Activated CD8-positive, alpha-beta T cell treated with anti-CD3 and anti-CD28 coated beads, Interleukin-2, amount 10 ng/mL, durations not matched to agents 7 days and 5 days (primary cell): Measurements from ENCODE around the gene ERCC1. TPM values are rescaled to one million over a fixed set of nuclear protein-coding genes. Genes with fewer than 3 reads are reported as not detected.
A peak's percentile ranks its signal among the peaks of the same experiment; 100 is the strongest.

ENCODE experiments used
- ATAC-seq: fragments of 150-1000 bp; cut with Tn5 transposase; one replicate; pipeline ENCODE4 v1.10.0; 2021; ENCODE audit warnings: moderate library complexity
- CTCF ChIA-PET: fragments of 350-600 bp; sonication (Branson Sonifier 250); formaldehyde crosslinking; loops from one replicate; lab custom pipeline; 2021; ENCODE audit warnings: antibody characterized with exemption; lab: Charles Lee
- POLR2A ChIA-PET: fragments of 350-600 bp; sonication (Branson Sonifier 250); formaldehyde crosslinking; loops from one replicate; lab custom pipeline; 2021; ENCODE audit warnings: antibody characterized with exemption; lab: Charles Lee
- DNase-seq: peaks from one replicate; pipeline ENCODE4 v3.0.0-alpha.2; 2020
- H3K27ac Mint-ChIP-seq: one replicate; pipeline ENCODE4 v1.8.0; 2021; ENCODE audit warnings: mild to moderate bottlenecking, mixed read lengths
- H3K27me3 Mint-ChIP-seq: one replicate; pipeline ENCODE4 v1.8.0; 2021; ENCODE audit warnings: low read depth, mixed read lengths
- H3K36me3 Mint-ChIP-seq: one replicate; pipeline ENCODE4 v1.8.0; 2021; ENCODE audit warnings: low read depth, mixed read lengths
- H3K4me1 Mint-ChIP-seq: one replicate; pipeline ENCODE4 v1.8.0; 2021; ENCODE audit warnings: low read depth, mixed read lengths
- H3K4me3 Mint-ChIP-seq: one replicate; pipeline ENCODE4 v1.8.0; 2021; ENCODE audit warnings: mild to moderate bottlenecking, mixed read lengths
- H3K9me3 Mint-ChIP-seq: one replicate; pipeline ENCODE4 v1.8.0; 2022; ENCODE audit warnings: mixed read lengths; ENCODE audit not compliant: insufficient read depth
- total RNA-seq, 2 experiments: library from RNA; stranded (reverse); gene quantifications; one replicate each; pipeline ENCODE4 v1.2.3, GENCODE V29; 2021

ERCC1 gene
- total RNA-seq, 2 experiments from 2014 or later = 57.5 to 64.8 TPM

- DNase-seq (peak; percentile 58), ATAC-seq (peak; percentile 48)
- Mint-ChIP-seq H3K9me3 (no peaks in the 10 kb centered on the region), H3K27me3 (peaks cover 12% of the 10 kb centered on the region), H3K4me3 (peak overlapping the region; percentile 12), H3K4me1 (peaks cover 34% of the 10 kb centered on the region), H3K36me3 (no peaks in the 10 kb centered on the region), H3K27ac (no peak overlapping the region)
- ChIA-PET POLR2A (interaction anchor here (0.6 to 1.3 kb wide), 3 partner anchors 11 to 31 kb away, joined by 3 to 8 read pairs (median 5); partner anchors contain the start of gene FOSB), CTCF (interaction anchor here (0.7 to 4.2 kb wide), 5 partner anchors 10 to 29 kb away, joined by 3 to 14 read pairs (median 8); no protein-coding TSS in a partner anchor)
These were observed 32.2 kb upstream of the ERCC1 start for GRCh38 chr19:45455707-45456499.

- H3K36me3 Mint-ChIP-seq = peaks cover 2% of the 10 kb centered on the region
- H3K27me3 Mint-ChIP-seq = peaks cover 9% of the 10 kb centered on the region
- H3K4me1 Mint-ChIP-seq = peaks cover 57% of the 10 kb centered on the region
- no peak for ATAC-seq
- no peaks in the 10 kb centered on the region for H3K9me3 Mint-ChIP-seq
- ChIA-PET POLR2A (interaction anchor here (0.6 to 1.3 kb wide), 5 partner anchors 9 to 27 kb away, joined by 3 to 13 read pairs (median 4); partner anchors contain the start of gene FOSB), CTCF (interaction anchor here (1.0 to 3.9 kb wide), 4 partner anchors 12 to 27 kb away, joined by 5 to 21 read pairs (median 7); partner anchors contain the start of gene FOSB)
- no peak for DNase-seq
- peak overlapping the region; percentile 93 for H3K27ac Mint-ChIP-seq
- peak overlapping the region; percentile 81 for H3K4me3 Mint-ChIP-seq
These were observed 28.2 kb upstream of the ERCC1 start for GRCh38 chr19:45451850-45452387.

DNA sequence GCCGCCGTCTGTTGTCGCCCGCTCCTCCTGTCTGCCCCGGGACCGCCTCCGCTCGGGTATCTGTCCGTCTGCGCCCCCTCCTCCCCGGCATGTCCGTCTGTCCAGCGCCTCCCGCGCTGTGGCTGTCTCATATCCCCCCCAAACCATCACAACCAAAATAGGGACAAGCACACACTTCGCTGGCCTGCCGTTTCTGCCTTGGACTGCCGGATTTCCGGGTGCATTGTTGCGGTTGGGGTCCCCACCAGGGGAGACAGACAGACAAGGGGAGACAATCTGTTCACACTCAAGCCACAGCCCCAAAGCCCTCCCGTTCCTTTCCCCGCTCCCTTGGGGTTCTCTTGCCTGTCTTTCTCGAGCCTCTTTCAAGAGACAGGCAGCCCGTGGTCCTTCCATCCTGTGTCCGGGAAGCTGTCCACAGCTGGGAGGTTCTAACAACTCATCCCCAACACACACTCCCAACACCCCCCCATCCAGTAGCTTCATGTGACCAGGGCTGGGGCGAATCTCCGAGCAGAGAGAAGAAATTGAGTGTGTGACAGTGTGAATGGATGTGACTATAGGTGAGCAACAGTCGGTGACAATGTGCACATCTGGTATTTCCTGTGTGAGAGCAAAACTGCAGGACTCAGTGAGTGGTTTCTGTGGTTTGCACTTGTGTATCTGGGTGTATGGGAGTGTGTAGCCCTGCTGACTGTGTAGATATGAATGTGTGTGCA lies 27.6 kb upstream of the ERCC1 start:
- Mint-ChIP-seq H3K4me1 (peaks cover 56% of the 10 kb centered on the region), H3K27ac (peak overlapping the region; percentile 93), H3K36me3 (peaks cover 2% of the 10 kb centered on the region), H3K27me3 (peaks cover 9% of the 10 kb centered on the region), H3K9me3 (no peaks in the 10 kb centered on the region), H3K4me3 (peak overlapping the region; percentile 81)
- ATAC-seq (peak; percentile 35), DNase-seq (peak; percentile 68)
- ChIA-PET CTCF (interaction anchor here (1.0 to 3.9 kb wide), 3 partner anchors 12 to 27 kb away, joined by 5 to 21 read pairs (median 6); partner anchors contain the start of gene FOSB), POLR2A (interaction anchor here (0.6 to 1.3 kb wide), 5 partner anchors 9 to 27 kb away, joined by 3 to 13 read pairs (median 4); partner anchors contain the start of gene FOSB)

GRCh38 chr19:45450012-45450333 lies 26.3 kb upstream of the ERCC1 start:
- ChIA-PET POLR2A (interaction anchor here (0.8 to 2.3 kb wide), 6 partner anchors 11 to 28 kb away, joined by 3 to 12 read pairs (median 6); partner anchors contain the start of gene FOSB), CTCF (interaction anchor here (0.9 to 6.4 kb wide), 4 partner anchors 11 to 28 kb away, joined by 3 to 96 read pairs (median 14); partner anchors contain the start of gene FOSB)
- Mint-ChIP-seq H3K4me3 (peak overlapping the region; percentile 92), H3K4me1 (peaks cover 52% of the 10 kb centered on the region), H3K36me3 (peaks cover 2% of the 10 kb centered on the region), H3K9me3 (no peaks in the 10 kb centered on the region), H3K27ac (peak overlapping the region; percentile 99), H3K27me3 (peaks cover 6% of the 10 kb centered on the region)
- ATAC-seq = peak; percentile 41
- DNase-seq = no peak

DNA sequence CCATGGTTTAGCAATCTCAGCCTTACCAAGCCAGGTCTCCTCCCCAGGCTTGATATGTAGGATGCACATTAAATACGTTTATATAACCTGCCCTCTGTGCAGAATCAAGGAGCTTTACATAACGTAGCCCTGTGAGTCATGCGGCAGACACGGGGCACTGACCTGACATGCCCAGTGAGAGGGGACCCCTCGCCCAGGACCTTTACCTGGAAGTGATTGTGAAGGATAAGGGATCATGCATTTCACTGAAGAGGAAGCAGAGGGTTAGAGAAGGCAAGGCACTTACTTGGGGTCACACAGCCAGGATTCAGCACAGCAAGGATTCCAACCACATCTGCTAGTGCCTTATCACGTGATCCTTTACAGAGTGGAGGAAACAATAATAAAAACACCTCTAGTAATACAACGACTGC lies 25.2 kb upstream of the ERCC1 start:
- CTCF ChIA-PET = interaction anchor here (0.6 to 6.4 kb wide), 4 partner anchors 10 to 193 kb away, joined by 3 to 96 read pairs (median 14); partner anchors contain the start of gene FOSB
- H3K27ac Mint-ChIP-seq = peak overlapping the region; percentile 77
- ATAC-seq (no peak), DNase-seq (no peak)
- POLR2A ChIA-PET = interaction anchor here (1.9 to 2.3 kb wide), 4 partner anchors 10 to 30 kb away, joined by 6 to 12 read pairs (median 8); partner anchors contain the start of gene FOSB
- peaks cover 4% of the 10 kb centered on the region for H3K27me3 Mint-ChIP-seq
- peaks cover 2% of the 10 kb centered on the region for H3K36me3 Mint-ChIP-seq
- peak overlapping the region; percentile 48 for H3K4me3 Mint-ChIP-seq
- H3K9me3 Mint-ChIP-seq = no peaks in the 10 kb centered on the region
- peaks cover 57% of the 10 kb centered on the region for H3K4me1 Mint-ChIP-seq

- no peak for ATAC-seq
- ChIA-PET CTCF (interaction anchor here (1.1 to 6.4 kb wide), 3 partner anchors 9 to 30 kb away, joined by 3 to 96 read pairs (median 26); partner anchors contain the start of gene FOSB), POLR2A (interaction anchor here (1.9 to 2.3 kb wide), 4 partner anchors 9 to 30 kb away, joined by 6 to 12 read pairs (median 8); partner anchors contain the start of gene FOSB)
- peaks cover 59% of the 10 kb centered on the region for H3K4me1 Mint-ChIP-seq
- no peaks in the 10 kb centered on the region for H3K9me3 Mint-ChIP-seq
- H3K27ac Mint-ChIP-seq = peak overlapping the region; percentile 25
- H3K4me3 Mint-ChIP-seq = peak overlapping the region; percentile 13
- no peaks in the 10 kb centered on the region for H3K27me3 Mint-ChIP-seq
- DNase-seq = no peak
- H3K36me3 Mint-ChIP-seq = peaks cover 2% of the 10 kb centered on the region
These were observed 24.7 kb upstream of the ERCC1 start for GRCh38 chr19:45448425-45448756.

DNA sequence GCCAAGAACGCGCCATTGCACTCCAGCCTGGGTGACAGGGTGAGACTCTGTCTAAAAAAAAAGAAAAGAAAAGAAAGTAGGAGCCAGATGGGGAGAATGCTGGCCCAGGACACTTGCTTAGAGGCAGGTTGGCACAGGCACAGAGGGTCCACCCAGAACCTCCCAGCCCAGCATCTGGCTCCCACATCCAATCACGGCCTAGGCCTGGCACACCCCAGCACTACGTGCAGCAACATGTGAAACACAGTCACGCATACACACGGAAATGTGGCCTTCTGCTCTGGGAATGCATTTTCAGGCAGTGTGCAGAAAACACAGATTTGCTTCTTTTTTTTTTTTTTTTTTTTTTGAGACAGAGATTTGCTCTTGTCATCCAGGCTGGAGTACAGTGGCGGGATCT lies 23.2 kb upstream of the ERCC1 start:
- Mint-ChIP-seq H3K27ac (no peak overlapping the region), H3K4me1 (peaks cover 67% of the 10 kb centered on the region), H3K36me3 (peaks cover 2% of the 10 kb centered on the region), H3K9me3 (no peaks in the 10 kb centered on the region), H3K4me3 (no peak overlapping the region), H3K27me3 (no peaks in the 10 kb centered on the region)
- POLR2A ChIA-PET = interaction anchor here (0.6 to 1.1 kb wide), 2 partner anchors 21 to 42 kb away, joined by 3 read pairs; partner anchors contain the start of gene FOSB
- ATAC-seq (no peak), DNase-seq (no peak)
- CTCF ChIA-PET = interaction anchor here (1.0 to 6.4 kb wide), 5 partner anchors 8 to 38 kb away, joined by 6 to 96 read pairs (median 20); partner anchors contain the start of gene FOSB

- DNase-seq = peak; percentile 49
- no peaks in the 10 kb centered on the region for H3K9me3 Mint-ChIP-seq
- POLR2A ChIA-PET = interaction anchor here (0.6 to 2.1 kb wide), 4 partner anchors 22 to 43 kb away, joined by 3 to 10 read pairs (median 3); partner anchors contain the start of gene FOSB
- no peaks in the 10 kb centered on the region for H3K27me3 Mint-ChIP-seq
- H3K4me1 Mint-ChIP-seq = peaks cover 60% of the 10 kb centered on the region
- peak overlapping the region; percentile 36 for H3K27ac Mint-ChIP-seq
- H3K36me3 Mint-ChIP-seq = peaks cover 2% of the 10 kb centered on the region
- CTCF ChIA-PET = interaction anchor here (0.8 to 6.4 kb wide), 8 partner anchors 10 to 246 kb away, joined by 3 to 96 read pairs (median 8); partner anchors contain the start of genes FOSB and QPCTL
- ATAC-seq = no peak
- H3K4me3 Mint-ChIP-seq = no peak overlapping the region
These were observed 22.6 kb upstream of the ERCC1 start for GRCh38 chr19:45446295-45446694.

- DNase-seq (no peak), ATAC-seq (no peak)
- H3K9me3 Mint-ChIP-seq = no peaks in the 10 kb centered on the region
- ChIA-PET POLR2A (interaction anchor here (1.1 to 2.1 kb wide), 3 partner anchors 23 to 33 kb away, joined by 3 to 10 read pairs (median 6); partner anchors contain the start of gene FOSB), CTCF (interaction anchor here (0.9 to 6.4 kb wide), 7 partner anchors 17 to 248 kb away, joined by 3 to 96 read pairs (median 9); partner anchors contain the start of genes FOSB and QPCTL)
- no peaks in the 10 kb centered on the region for H3K27me3 Mint-ChIP-seq
- peaks cover 63% of the 10 kb centered on the region for H3K4me1 Mint-ChIP-seq
- peaks cover 2% of the 10 kb centered on the region for H3K36me3 Mint-ChIP-seq
- H3K4me3 Mint-ChIP-seq = peak overlapping the region; percentile 26
- H3K27ac Mint-ChIP-seq = no peak overlapping the region
These were observed 21.4 kb upstream of the ERCC1 start for GRCh38 chr19:45445139-45445538.

GRCh38 chr19:45444318-45445041 lies 20.8 kb upstream of the ERCC1 start:
- DNase-seq (peak; percentile 87), ATAC-seq (peak; percentile 51)
- Mint-ChIP-seq H3K9me3 (no peaks in the 10 kb centered on the region), H3K4me1 (peaks cover 58% of the 10 kb centered on the region), H3K27me3 (no peaks in the 10 kb centered on the region), H3K36me3 (peaks cover 2% of the 10 kb centered on the region), H3K27ac (no peak overlapping the region), H3K4me3 (peak overlapping the region; percentile 51)
- ChIA-PET POLR2A (interaction anchor here (1.6 to 2.1 kb wide), 2 partner anchors 23 to 34 kb away, joined by 6 to 10 read pairs; partner anchors contain the start of gene FOSB), CTCF (interaction anchor here (0.9 to 6.4 kb wide), 7 partner anchors 18 to 248 kb away, joined by 3 to 96 read pairs (median 9); partner anchors contain the start of genes FOSB and QPCTL)
